ENCODE results near the gene QRICH1.

The QRICH1 gene

DNA sequence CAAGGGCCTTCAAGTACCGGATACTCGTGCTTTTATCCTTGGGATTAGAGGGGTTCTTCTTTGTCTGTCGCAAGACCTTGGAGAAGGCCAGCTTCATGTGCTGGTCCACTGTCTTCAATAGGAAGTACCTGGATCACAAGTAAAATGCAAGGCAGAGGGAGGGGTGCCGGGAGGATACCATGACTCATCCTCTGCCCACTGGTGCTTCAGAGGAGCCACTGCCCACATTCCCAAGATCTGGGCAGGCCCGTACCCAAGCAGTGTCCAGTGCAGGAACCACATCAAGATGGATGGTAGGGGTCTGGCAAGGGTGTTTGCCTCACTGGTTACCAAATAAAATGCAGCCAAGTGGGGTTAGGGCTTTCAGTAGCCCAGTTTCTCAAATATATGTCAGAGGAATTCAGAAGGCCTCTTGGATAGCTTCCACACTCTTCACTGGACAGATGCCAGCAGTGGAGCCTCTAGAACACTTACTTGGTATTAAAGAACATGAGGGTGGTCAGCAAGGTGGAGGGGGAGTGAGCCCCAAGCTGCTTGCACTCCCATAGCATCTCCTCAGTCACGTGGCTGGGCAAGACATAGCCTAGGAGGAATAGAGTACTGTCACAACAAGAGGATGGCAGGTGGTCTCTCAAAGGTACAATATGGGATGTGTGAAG, 61.1 kb downstream of the QRICH1 start:
- DNase-seq (ENCODE audit: low read depth in 2 of 2): no peak

GRCh38 chr3:49030321-49030720, 63.5 kb downstream of the QRICH1 start:
- no peak for DNase-seq (ENCODE audit: low read depth in 2 of 2)

DNA sequence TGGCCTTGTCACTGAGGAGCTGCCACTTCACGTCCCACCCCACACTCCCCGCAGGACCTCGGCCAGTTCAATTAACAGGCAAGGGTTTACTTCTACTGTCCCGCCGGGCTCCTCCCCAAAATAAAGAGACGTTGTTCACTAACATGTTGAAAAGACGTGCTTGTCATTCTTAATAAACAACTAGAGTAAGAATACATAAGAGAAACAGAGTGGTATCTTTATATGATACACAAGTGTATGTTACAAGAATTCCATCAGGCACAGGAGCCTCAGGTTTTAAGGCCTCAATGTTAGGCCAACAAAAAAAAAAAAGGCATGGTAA, 64.3 kb downstream of the QRICH1 start:
- no peak for DNase-seq (ENCODE audit: low read depth in 2 of 2)

DNA sequence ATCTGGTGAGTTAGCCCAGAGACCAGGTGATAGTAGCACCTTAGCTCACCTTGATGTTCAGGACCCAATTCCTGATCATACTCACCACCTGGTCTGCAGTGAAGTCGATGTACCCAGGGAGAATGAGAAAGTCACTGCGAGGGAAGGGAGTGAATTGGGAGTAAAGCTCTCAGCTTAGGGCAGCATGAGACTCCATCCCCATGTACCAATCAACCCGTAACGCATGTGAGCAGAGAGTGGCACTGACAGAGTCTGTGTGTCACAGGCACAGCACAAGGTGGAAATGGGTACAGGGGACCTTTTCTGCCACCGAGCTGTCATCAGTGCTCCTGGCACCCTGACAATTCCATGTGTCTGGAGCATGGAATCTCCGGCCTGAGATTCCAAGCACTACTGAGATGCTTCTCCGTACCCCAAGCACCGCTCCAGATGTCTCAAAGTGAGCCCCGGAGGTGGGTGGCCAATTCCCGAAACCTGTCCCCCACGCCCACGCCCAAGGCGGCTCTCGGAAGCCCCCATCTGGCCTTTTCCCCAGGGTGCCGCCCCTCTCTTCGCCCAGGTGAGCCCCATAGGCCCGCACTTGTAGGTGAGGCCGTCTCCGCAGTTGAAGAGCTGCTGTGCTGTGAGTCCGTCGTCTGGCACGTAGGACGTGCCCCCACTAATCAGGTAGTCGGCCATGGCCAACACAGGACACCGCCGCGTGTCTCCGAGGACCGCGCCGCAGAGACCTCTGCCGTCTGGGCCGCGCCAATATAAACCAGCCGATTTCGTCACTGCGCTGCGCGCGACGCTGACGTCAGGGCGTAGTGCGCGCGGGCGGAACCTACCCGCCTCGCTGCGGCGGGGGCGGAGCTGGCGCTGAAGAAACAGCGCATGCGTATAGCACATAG, 65.0 kb downstream of the QRICH1 start, which contains the start of gene IMPDH2:
TSS of gene IMPDH2 (minus strand) at position 726 of the 890 bp plus-strand sequence. CDS start at position 678, 48 bp downstream.
- peak; percentile 87 to 91 for DNase-seq (ENCODE audit: low read depth in 2 of 2)

DNA sequence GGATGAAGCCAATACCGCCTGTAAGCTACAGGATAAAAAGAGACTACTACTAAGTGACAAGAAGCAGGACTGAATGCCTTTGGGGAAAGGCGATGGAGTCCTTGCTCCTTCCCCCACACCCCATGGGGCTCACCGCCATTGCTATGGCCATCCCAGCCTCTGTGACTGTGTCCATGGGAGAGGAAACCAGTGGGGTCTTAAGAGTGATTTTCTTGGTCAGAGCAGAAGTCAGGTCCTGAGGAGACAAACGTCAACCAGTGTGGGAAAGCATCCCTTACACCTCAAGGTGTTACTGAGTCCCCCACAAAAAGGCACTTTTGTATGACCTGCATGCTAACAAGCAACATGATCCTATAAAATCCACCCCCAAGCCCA, 65.6 kb downstream of the QRICH1 start:
- DNase-seq (ENCODE audit: low read depth in 2 of 2): no peak

GRCh38 chr3:49027634-49028033, 66.2 kb downstream of the QRICH1 start:
- no peak for DNase-seq (ENCODE audit: low read depth in 2 of 2)

GRCh38 chr3:49026536-49026935, 67.3 kb downstream of the QRICH1 start:
- DNase-seq (ENCODE audit: low read depth in 2 of 2): no peak

- DNase-seq (ENCODE audit: low read depth in 2 of 2): no peak
Observed at GRCh38 chr3:49025793-49026520, 67.9 kb downstream of the QRICH1 start.

DNA sequence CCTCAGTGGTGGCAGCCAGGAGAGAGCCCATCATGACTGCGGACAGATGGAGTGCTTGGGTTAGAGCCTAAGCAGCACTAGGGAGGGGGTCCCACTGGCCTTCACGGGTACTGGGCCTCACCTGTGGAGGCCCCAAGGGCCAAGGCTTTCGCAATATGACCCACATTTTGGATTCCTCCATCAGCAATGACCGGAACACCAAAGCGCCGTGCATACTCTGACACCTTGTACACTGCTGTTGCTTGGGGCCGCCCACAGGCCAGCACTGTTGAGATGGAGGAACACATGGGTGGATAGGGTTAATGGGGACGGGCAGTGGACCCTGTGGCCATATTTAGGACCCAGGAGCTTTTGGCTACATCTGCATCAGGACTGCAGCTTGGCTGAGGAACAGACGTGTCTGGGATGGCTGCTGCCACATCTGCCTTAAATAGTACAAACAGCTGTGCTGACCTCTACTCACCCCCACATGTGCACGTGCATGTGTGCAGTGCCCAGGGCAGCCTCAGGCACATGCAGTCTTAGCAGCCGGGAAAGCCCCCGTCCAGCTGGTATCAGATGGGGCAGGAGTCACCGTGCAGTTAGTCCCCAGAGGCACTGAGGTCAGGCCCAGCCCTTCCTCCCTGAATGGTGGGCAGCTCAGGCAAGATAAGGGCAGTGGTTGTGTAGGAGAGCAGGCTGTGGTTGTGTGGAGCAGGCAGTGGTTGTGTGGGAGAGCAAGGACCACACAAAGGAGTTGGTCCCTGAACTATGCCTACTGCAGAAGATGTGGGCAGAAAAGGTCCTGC, 68.7 kb downstream of the QRICH1 start:
- no peak for DNase-seq (ENCODE audit: low read depth in 2 of 2)

DNA sequence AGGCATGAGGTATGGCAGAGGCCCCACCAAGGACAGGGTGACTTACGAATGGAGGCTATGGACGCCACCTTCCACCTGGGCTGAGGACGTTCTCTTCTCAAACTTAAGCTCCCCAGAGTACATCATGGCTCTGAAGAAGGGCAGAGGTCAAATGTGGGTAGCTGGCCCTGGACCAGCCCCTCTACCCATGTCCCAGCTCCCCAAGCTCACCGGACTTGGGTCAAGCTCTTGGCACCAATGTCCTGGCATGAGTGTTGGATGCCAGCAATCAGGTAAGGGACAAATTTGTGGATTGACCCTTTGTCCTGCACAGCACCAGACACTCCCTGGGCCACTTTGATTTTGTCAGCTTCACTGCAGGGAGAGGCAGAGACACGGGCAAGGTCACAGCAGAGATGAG, 69.4 kb downstream of the QRICH1 start:
- no peak for DNase-seq (ENCODE audit: low read depth in 2 of 2)

- no peak for DNase-seq (ENCODE audit: low read depth in 2 of 2)
Observed at GRCh38 chr3:49023775-49024174, 70.1 kb downstream of the QRICH1 start.

GRCh38 chr3:49022688-49023171, 71.1 kb downstream of the QRICH1 start:
- no peak for DNase-seq (ENCODE audit: low read depth in 2 of 2)

DNA sequence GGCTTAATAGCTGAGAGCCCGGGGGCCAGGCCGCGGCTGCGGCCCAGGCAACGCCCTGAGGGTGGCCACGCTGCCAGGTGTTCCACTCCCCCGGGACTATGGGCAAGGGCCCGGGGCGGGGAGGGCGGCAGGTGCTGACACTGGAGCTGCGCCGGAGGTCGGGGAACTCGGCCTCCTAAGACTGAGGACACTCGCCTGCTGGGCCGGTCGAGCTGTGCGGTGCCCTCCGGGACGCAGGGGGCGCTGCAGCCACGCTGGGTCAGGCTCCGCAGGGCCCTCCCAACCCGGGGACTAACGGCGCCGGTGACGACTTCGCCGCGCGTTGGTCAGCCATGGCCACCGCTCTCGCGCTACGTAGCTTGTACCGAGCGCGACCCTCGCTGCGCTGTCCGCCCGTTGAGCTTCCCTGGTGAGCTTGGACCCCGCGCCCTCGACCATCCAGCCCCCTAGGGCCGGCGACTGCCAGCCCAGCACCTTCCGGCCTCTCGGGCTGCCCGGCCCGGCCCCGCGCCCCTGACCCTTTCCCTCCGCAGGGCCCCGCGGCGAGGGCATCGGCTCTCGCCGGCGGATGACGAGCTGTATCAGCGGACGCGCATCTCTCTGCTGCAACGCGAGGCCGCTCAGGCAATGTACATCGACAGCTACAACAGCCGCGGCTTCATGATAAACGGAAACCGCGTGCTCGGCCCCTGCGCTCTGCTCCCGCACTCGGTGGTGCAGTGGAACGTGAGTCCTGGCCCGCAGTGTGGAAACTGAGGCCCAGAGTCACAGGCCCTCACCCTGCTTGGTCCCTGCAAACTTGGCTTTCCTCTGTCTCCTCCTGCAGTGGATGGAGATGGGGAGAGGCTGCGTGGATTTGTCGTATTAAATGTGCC, 71.8 kb downstream of the QRICH1 start, which contains the start of gene NDUFAF3:
TSS of gene NDUFAF3 (plus strand) at position 309 of the 875 bp plus-strand sequence. CDS start at position 333, 24 bp downstream.
- DNase-seq (ENCODE audit: low read depth in 2 of 2): peak; percentile 88 to 90

DNA sequence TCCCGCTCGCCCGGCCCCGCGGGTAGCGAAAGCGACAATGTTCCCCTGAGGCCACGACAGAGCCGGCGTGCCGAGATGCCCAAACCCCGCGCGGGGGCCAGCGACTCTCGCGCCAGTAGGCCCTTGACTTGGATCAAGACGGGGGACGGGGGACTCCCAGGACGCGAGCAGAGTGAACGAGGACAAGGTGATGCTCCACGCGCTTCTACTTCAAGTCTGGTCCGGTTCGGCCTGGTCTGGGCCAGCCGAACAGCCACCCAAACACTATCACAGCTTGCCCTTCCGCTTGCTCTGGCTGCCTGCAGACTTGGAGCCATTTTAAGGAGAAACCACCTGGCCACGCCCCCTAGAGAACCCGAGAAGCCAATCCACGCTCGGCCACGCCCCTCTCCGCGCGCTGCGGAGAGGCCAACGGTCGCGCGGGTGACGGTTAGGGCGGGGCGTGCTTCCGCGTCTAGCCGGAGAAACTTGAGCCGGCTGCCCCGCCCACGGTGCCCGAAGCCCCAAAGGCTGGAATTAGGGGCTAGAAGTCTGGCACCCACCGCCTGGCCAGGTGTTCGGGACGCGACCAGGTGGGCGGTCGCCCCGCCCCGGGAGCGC, 72.6 kb downstream of the QRICH1 start:
- peak; percentile 97 to 99 for DNase-seq (ENCODE audit: low read depth in 2 of 2)

- no peak for DNase-seq (ENCODE audit: low read depth in 2 of 2)
Observed at GRCh38 chr3:49020330-49021212, 73.3 kb downstream of the QRICH1 start.

DNA sequence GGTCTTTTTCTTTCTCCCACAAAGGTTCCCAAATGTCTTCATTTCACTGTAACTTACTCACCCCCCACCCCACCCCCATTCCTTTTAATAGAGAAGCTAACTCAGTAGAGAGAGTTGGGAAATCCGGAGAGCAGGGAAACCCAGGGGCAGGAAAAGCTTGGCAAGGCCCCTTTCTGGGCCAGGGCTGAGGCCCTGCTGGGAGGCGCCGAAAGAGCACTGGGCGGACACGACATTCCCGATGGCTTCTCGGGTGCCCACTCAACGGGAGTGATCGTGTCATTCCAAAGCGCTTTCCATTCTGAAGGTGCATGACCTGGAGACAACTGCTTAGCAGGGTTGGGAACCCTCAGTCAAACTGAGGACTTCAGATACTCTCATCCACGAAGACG, 73.9 kb downstream of the QRICH1 start:
- DNase-seq (ENCODE audit: low read depth in 2 of 2): no peak

DNA sequence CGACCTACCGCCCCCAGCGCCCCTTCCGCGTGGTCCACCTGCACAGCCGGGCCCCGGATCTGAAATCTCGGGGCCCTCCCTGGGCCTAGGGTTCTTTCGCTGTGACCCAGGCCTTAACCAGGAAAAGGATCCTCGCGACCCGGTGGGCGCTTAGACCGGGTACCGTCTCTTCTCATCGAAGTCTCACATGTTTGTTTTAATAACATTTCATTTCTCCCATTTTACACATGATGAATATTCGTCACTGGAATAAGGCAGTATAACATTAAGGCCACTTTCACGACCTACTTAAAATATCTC, 75.2 kb downstream of the QRICH1 start:
- no peak for DNase-seq (ENCODE audit: low read depth in 2 of 2)

- peak in 1 of 2 donors; percentile 40 for DNase-seq (ENCODE audit: low read depth in 2 of 2)
Observed at GRCh38 chr3:49017971-49018706, 75.7 kb downstream of the QRICH1 start, which contains the start of gene DALRD3. Gene DALRD3, minus strand, starts transcription at chr3:49018580. Its CDS starts 16 bp downstream, at chr3:49018564.

All from stimulated activated CD4-positive, alpha-beta T cell treated with anti-CD3 and anti-CD28 coated beads, Interleukin-15, amount 100 ng/mL, for 48 hours (primary cell).